WERI-Rb-1 (cell line): ENCODE data around the gene ALS2.
"Not testable (repeated sequence)": the region's sequence is repeated elsewhere in the genome, so short reads cannot be mapped to it uniquely, and the experiment has no call there.

Source experiments
- DNase-seq: peaks from one replicate; pipeline ENCODE4 v3.0.0-alpha.2; 2020
- H3K27ac ChIP-seq: fragments of 250-450 bp; sonication (Bioruptor Pico); 2 replicates; pipeline ENCODE4 v1.5.1; 2020; ENCODE audit warnings: mild to moderate bottlenecking, moderate library complexity
- H3K27me3 ChIP-seq: fragments of 250-450 bp; sonication (Bioruptor Pico); 2 replicates; pipeline ENCODE4 v1.5.1; 2021; ENCODE audit warnings: mild to moderate bottlenecking, low read depth, moderate library complexity; ENCODE audit not compliant: insufficient read depth, severe bottlenecking
- H3K36me3 ChIP-seq: fragments of 250-450 bp; sonication (Bioruptor Pico); 2 replicates; pipeline ENCODE4 v1.5.1; 2020; ENCODE audit warnings: mild to moderate bottlenecking, moderate library complexity
- H3K4me3 ChIP-seq: 2 replicates; pipeline ENCODE4 v1.5.1; 2011; ENCODE audit warnings: low read depth, mild to moderate bottlenecking, control low read depth, low read length
- H3K9me3 ChIP-seq: fragments of 250-450 bp; sonication (Bioruptor Pico); 2 replicates; pipeline ENCODE4 v1.5.1; 2021; ENCODE audit warnings: mild to moderate bottlenecking, moderate library complexity; ENCODE audit not compliant: severe bottlenecking
- TF ChIP-seq, protein P1 (sequence below): IDR thresholded peaks from 2 replicates; pipeline ENCODE4 v1.5.1; 2011; ENCODE audit warnings: low read depth, mild to moderate bottlenecking, control low read depth, inconsistent platforms, low read length

ALS2 gene

DNA sequence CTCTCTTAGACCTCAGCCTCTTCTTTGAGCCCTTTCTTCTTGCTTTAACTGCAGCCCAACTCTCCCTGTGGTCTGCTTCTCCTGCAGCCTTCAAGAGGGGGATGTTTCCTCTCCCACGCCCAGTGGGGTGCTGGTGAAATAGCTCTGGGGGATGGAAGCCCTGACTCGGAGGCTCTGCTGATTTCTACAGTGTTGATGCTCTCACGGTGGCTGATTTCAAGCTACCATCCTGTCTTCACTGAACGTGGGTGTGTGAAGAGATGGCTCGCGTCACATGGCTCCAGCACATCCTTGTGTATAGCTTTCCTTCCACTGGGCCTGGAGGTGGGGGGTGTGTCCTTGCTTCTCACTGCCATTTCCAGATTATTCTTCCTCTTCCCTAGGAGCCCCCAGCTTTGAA lies 102.3 kb downstream of the ALS2 start:
- Histone ChIP-seq H3K27ac (no peak overlapping the region), H3K4me3 (no peak overlapping the region), H3K9me3 (no peaks in the 10 kb centered on the region), H3K36me3 (no peaks in the 10 kb centered on the region), H3K27me3 (no peaks in the 10 kb centered on the region)
- no peak for DNase-seq
- TF ChIP-seq, protein P1, sequence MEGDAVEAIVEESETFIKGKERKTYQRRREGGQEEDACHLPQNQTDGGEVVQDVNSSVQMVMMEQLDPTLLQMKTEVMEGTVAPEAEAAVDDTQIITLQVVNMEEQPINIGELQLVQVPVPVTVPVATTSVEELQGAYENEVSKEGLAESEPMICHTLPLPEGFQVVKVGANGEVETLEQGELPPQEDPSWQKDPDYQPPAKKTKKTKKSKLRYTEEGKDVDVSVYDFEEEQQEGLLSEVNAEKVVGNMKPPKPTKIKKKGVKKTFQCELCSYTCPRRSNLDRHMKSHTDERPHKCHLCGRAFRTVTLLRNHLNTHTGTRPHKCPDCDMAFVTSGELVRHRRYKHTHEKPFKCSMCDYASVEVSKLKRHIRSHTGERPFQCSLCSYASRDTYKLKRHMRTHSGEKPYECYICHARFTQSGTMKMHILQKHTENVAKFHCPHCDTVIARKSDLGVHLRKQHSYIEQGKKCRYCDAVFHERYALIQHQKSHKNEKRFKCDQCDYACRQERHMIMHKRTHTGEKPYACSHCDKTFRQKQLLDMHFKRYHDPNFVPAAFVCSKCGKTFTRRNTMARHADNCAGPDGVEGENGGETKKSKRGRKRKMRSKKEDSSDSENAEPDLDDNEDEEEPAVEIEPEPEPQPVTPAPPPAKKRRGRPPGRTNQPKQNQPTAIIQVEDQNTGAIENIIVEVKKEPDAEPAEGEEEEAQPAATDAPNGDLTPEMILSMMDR = no peak

DNA sequence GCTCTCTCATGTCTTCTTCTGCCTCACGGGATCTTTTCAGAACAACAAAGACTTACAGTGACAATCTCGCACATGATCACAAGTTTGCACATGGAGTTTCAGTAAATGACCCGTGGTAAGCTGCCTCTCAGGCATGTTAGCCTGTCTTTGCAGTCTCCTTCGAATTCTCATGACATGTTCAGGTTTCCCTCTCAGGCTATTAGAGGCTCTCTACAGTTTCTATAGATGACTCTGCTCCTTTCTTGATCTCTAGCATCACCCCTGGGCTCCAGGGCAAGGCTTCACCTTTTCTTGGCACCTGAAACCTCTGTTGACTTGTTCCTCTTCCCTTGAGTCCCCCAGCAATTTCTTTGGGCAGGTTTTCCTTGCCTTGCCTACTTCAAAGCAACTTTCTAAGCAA lies 105.3 kb downstream of the ALS2 start:
- peaks cover 2% of the 10 kb centered on the region for H3K9me3 ChIP-seq
- H3K4me3 ChIP-seq = no peak overlapping the region
- DNase-seq = no peak
- no peaks in the 10 kb centered on the region for H3K27me3 ChIP-seq
- no peak overlapping the region for H3K27ac ChIP-seq
- TF ChIP-seq, protein P1 = no peak
- no peaks in the 10 kb centered on the region for H3K36me3 ChIP-seq

DNA sequence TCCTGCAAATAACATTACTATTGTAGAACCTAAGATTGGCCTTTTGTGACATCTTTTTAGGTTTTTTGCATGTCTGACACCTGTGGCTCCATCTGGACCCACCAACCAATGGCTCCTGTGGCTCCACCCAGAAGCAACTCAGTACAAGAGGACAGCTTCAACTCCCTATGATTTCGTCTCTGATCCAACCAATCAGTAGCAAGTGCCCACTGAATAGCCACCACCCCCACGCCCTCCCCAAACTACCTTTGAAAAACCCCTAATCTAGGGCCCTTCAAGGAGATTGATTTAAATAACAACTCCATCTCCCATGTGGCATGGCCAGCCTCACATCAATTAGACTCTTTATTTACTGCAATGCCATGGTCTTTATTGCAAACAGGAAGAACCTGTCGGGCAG lies 105.9 kb downstream of the ALS2 start:
- peaks cover 2% of the 10 kb centered on the region for H3K9me3 ChIP-seq
- H3K4me3 ChIP-seq = no peak overlapping the region
- H3K36me3 ChIP-seq = no peaks in the 10 kb centered on the region
- no peaks in the 10 kb centered on the region for H3K27me3 ChIP-seq
- H3K27ac ChIP-seq = no peak overlapping the region
- DNase-seq = no peak
- TF ChIP-seq, protein P1 = no peak

DNA sequence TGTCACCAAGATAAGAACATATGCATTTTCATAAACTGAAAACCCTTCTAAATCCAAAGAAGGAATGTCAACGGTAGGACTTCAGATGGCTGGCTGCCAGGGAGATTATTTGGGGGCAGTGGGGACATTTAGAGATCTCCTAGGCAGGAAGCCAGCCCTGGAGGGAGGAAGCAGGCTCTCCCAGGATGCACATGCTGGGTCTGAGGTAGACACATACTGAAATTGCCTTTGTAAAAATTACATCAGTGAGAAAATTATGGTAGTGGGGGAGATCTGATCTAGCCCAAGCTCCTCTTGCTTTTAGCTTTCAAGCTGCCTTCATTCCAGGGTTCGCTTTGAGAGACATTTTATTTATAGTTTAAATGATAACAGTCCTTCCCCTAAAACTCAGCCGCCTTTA lies 106.4 kb downstream of the ALS2 start:
- TF ChIP-seq, protein P1 = no peak
- no peak for DNase-seq
- Histone ChIP-seq H3K9me3 (peaks cover 2% of the 10 kb centered on the region), H3K27ac (no peak overlapping the region), H3K4me3 (no peak overlapping the region), H3K27me3 (no peaks in the 10 kb centered on the region), H3K36me3 (no peaks in the 10 kb centered on the region)

DNA sequence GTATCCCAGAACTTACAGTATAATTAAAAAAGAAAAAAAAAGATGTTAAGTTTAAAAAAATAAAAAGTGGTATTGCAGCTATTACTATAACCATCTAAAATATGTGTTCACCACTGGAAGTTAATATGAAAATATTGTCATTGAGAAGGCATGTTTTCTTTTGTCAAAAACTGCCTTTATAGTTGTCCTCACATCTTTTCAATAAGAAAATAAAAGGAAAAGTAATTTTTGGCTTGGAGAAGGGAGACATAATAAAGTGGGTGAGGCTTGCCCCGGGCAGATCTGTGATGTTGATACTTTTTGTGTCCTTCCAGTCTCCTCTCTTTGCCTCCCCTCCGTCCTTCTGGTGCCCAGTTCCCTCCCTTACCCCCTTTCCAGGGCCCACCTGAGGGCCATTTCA lies 107.2 kb downstream of the ALS2 start:
- Histone ChIP-seq H3K4me3 (no peak overlapping the region), H3K9me3 (peaks cover 2% of the 10 kb centered on the region), H3K36me3 (no peaks in the 10 kb centered on the region), H3K27ac (no peak overlapping the region), H3K27me3 (no peaks in the 10 kb centered on the region)
- TF ChIP-seq, protein P1 = no peak
- no peak for DNase-seq

DNA sequence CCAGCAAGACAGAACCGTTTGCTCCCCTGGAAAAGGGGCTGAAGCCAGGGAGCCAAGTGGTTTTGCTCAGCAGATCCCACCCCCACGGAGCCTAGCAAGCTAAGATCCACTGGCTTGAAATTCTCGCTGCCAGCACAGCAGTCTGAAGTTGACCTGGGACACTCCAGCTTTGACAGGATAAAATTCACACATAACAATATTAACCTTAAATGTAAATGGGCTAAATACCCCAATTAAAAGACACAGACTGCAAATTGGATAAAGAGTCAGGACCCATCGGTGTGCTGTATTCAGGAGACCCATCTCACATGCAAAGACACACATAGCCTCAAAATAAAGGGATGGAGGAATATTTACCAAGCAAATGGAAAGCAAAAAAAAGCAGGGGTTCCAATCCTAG lies 109.5 kb downstream of the ALS2 start:
- not testable (repeated sequence) for H3K27me3 ChIP-seq, H3K9me3 ChIP-seq, H3K27ac ChIP-seq, H3K4me3 ChIP-seq, DNase-seq, H3K36me3 ChIP-seq
